NCI-H2196 treated with DMSO at 0.1 percent for 48 hours (cell line): ENCODE results near the gene CAPN12.

ENCODE experiments used
- DNase-seq: peaks from one replicate; lab custom pipeline; 2025; ENCODE audit not compliant: unreplicated experiment; lab: John Stamatoyannopoulos, UW

Gene CAPN12

DNA sequence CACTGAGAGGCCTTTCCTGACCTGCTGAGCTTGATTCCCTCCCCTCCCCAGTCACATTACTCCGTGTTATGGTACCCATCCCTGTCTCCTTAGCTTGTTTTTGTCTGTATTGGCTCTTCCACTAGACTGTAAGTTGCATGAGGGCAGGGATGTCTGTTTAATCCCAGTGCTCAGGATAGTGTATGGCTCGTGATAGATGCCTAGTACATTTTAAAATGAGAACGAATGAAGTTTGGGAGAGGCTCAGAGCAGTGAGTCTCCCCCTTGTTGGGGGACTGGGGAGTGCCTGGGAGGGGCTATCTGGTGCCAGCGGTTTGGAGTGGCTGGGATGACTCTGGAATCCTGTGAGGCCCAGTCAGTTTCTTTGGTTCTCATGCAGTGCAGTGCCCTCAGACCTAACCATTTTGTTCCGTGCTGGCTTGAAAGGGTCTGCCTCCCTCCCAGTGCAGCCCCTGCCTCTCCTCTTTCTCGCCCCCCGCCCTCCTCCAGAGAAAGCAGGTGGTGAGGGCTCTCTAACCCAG is 61.3 kb downstream of the CAPN12 start:
- DNase-seq = no peak

DNA sequence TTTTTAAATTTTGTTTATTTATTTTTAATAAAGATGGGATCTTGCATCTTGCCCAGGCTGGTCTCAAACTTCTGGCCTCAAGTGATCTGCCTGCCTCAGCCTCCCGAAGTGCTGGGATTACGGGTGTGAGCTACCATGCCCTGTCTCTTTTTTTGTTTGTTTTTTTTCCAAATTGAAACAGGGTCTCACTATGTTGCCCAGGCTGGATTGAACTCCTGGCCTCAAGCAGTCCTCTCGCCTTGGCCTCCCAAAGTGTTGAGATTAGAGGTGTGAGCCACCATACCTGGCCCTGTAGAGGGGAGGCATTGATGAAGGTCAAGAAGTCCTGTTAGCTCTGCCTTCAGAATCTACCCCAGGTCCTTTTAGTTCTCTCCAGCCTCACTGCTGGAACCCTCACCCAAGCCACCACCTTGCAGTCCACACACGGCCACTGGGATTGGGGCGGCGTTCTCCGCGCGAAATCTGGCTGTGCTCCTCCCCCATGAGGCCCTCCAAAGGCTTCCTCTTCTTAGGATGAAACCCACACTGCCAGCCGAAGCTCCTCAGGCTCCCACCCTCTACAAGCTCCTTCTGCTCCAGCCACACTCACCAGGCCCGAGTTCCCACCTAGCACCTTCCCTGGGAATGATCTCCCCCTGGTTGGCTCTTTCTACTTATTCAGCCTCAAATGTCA is 61.9 kb downstream of the CAPN12 start:
- DNase-seq = no peak
